Astrocyte (in vitro differentiated cells and primary cell): ENCODE results near the gene PDLIM7. TPM values are rescaled to one million over a fixed set of nuclear protein-coding genes. Genes with fewer than 3 reads are reported as not detected.
A peak's percentile ranks its signal among the peaks of the same experiment; 100 is the strongest.

Experiments used
- DNase-seq: peaks from one replicate; pipeline ENCODE4 v3.0.0-alpha.2; 2010; ENCODE audit warnings: low read depth
- FAIRE-seq: peaks from 2 replicates; lab custom pipeline; 2011; peaks lifted over from hg19 to GRCh38; lab: Jason Lieb, UNC
- H2AFZ ChIP-seq: 2 replicates; pipeline ENCODE4 v1.6.0; 2012; ENCODE audit warnings: low read depth, low read length, inconsistent platforms
- H3K27ac ChIP-seq: 2 replicates; pipeline ENCODE4 v1.5.1; 2011; ENCODE audit warnings: low read depth, low read length, inconsistent platforms
- H3K27me3 ChIP-seq: 2 replicates; pipeline ENCODE4 v1.6.0; 2011; ENCODE audit warnings: low read length, inconsistent platforms; ENCODE audit not compliant: insufficient read depth
- H3K36me3 ChIP-seq: 2 replicates; pipeline ENCODE4 v1.5.1; 2011; ENCODE audit warnings: low read length, inconsistent platforms; ENCODE audit not compliant: insufficient read depth
- H3K4me1 ChIP-seq: 2 replicates; pipeline ENCODE4 v1.5.1; 2011; ENCODE audit warnings: low read length, inconsistent platforms; ENCODE audit not compliant: insufficient read depth
- H3K4me2 ChIP-seq: 2 replicates; pipeline ENCODE4 v1.6.0; 2012; ENCODE audit warnings: low read length, inconsistent platforms
- H3K4me3 ChIP-seq: 2 replicates; pipeline ENCODE4 v1.5.1; 2011; ENCODE audit warnings: low read depth, mild to moderate bottlenecking, low read length, inconsistent platforms; ENCODE audit not compliant: insufficient read depth
- H3K79me2 ChIP-seq: 2 replicates; pipeline ENCODE4 v1.6.0; 2012; ENCODE audit warnings: mild to moderate bottlenecking, low read length, inconsistent platforms; ENCODE audit not compliant: insufficient read depth
- H3K9ac ChIP-seq: 2 replicates; pipeline ENCODE4 v1.6.0; 2012; ENCODE audit warnings: mild to moderate bottlenecking, low read length, inconsistent platforms
- H3K9me3 ChIP-seq: 2 replicates; pipeline ENCODE4 v1.5.1; 2012; ENCODE audit warnings: low read depth, mild to moderate bottlenecking, low read length, inconsistent platforms; ENCODE audit not compliant: insufficient read depth
- H4K20me1 ChIP-seq: 2 replicates; pipeline ENCODE4 v1.6.0; 2012; ENCODE audit warnings: low read length, inconsistent platforms; ENCODE audit not compliant: insufficient read depth
- H3K27ac Mint-ChIP-seq: one replicate; pipeline ENCODE4 v1.8.0; 2021; ENCODE audit warnings: mild to moderate bottlenecking, mixed read lengths; ENCODE audit not compliant: unreplicated experiment
- H3K27me3 Mint-ChIP-seq: one replicate; pipeline ENCODE4 v1.8.0; 2021; ENCODE audit warnings: low read depth, mixed read lengths; ENCODE audit not compliant: unreplicated experiment
- H3K36me3 Mint-ChIP-seq: one replicate; pipeline ENCODE4 v1.8.0; 2021; ENCODE audit warnings: low read depth, mixed read lengths; ENCODE audit not compliant: unreplicated experiment
- H3K4me1 Mint-ChIP-seq: one replicate; pipeline ENCODE4 v1.8.0; 2021; ENCODE audit warnings: low read depth, mixed read lengths; ENCODE audit not compliant: unreplicated experiment
- H3K4me3 Mint-ChIP-seq: one replicate; pipeline ENCODE4 v1.8.0; 2021; ENCODE audit warnings: mild to moderate bottlenecking, moderate library complexity, mixed read lengths; ENCODE audit not compliant: unreplicated experiment
- H3K9me3 Mint-ChIP-seq: one replicate; pipeline ENCODE4 v1.8.0; 2021; ENCODE audit warnings: mild to moderate bottlenecking, mixed read lengths; ENCODE audit not compliant: unreplicated experiment
- CTCF ChIP-seq: IDR thresholded peaks from 2 replicates; pipeline ENCODE4 v1.5.1; 2011; ENCODE audit warnings: low read depth, mild to moderate bottlenecking, inconsistent platforms, low read length, moderate library complexity; ENCODE audit not compliant: insufficient read depth
- EZH2 ChIP-seq: IDR thresholded peaks from 2 replicates; pipeline ENCODE4 v1.6.1; 2012; ENCODE audit warnings: mild to moderate bottlenecking, low read length, inconsistent platforms; ENCODE audit not compliant: insufficient read depth
- total RNA-seq: library from RNA; stranded (reverse); gene quantifications from 2 replicates; pipeline ENCODE4 v1.2.1, GENCODE V29; 2021

The PDLIM7 gene
- total RNA-seq, 1 donor from 2014 or later: 590 TPM

DNA sequence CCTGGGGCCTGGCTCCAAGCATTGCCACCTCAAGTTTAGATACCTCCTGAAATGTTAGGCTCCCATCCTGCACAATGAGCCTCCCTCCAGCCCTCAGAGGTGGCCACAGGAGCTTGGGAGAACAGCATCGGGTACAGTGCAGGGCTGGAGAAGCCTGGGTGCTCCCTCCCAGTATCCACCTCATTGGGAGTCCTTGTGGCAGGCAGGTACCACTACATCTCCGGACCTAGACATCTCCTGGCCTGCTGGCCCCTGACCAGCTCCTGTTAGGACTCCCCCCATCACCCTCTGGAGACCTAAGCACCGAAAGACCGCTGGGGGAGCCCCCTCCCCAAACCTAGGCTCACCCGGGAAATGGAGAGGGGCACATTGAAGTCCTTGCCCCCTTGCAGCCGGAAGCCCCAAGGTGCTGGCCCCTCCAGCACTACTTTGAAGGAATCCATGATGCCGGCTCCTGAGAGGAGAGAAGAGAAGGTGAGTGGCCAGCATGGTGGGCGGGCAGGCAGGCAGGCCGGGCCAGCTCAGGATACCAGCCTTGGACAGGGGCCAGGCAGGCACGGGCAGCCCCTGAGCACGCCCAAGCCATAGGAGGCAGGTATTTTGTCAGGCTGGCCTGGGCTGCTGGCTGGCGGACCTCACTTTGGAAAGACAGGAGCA lies 1.2 kb downstream of the PDLIM7 start:
- peaks cover 43% of the 10 kb centered on the region for H3K4me1 Mint-ChIP-seq
- FAIRE-seq: no peak
- peaks cover 68% of the 10 kb centered on the region for H3K4me1 ChIP-seq

GRCh38 chr5:177495243-177496060 lies 2.0 kb downstream of the PDLIM7 start:
- H3K36me3 ChIP-seq: peaks cover 19% of the 10 kb centered on the region
- no peak overlapping the region for H2AFZ ChIP-seq
- H4K20me1 ChIP-seq: peaks cover 42% of the 10 kb centered on the region
- peak overlapping the region; percentile 88 for H3K4me3 Mint-ChIP-seq
- H3K4me3 ChIP-seq: peak overlapping the region; percentile 82
- no peaks in the 10 kb centered on the region for H3K27me3 ChIP-seq
- H3K79me2 ChIP-seq: peaks cover 67% of the 10 kb centered on the region
- peak; percentile 86 for DNase-seq
- peak overlapping the region; percentile 94 for H3K27ac ChIP-seq
- no peaks in the 10 kb centered on the region for H3K27me3 Mint-ChIP-seq
- TF ChIP-seq EZH2 (no peak), CTCF (no peak)
- no peaks in the 10 kb centered on the region for H3K9me3 Mint-ChIP-seq
- H3K4me1 ChIP-seq: peaks cover 70% of the 10 kb centered on the region
- no peaks in the 10 kb centered on the region for H3K9me3 ChIP-seq
- peak overlapping the region; percentile 96 for H3K4me2 ChIP-seq
- H3K4me1 Mint-ChIP-seq: peaks cover 41% of the 10 kb centered on the region
- peaks cover 4% of the 10 kb centered on the region for H3K36me3 Mint-ChIP-seq
- peak overlapping the region; percentile 89 for H3K9ac ChIP-seq
- peak; percentile 39 for FAIRE-seq
- peak overlapping the region; percentile 92 for H3K27ac Mint-ChIP-seq

More for the DNA sequence above, 1.2 kb downstream of the PDLIM7 start:
- Mint-ChIP-seq H3K4me3 (peak overlapping the region; percentile 88), H3K36me3 (peaks cover 4% of the 10 kb centered on the region), H3K27me3 (no peaks in the 10 kb centered on the region), H3K27ac (peak overlapping the region; percentile 92), H3K9me3 (no peaks in the 10 kb centered on the region)
- TF ChIP-seq CTCF (peak; percentile 29), EZH2 (no peak)
- Histone ChIP-seq H3K9ac (peak overlapping the region; percentile 89), H3K27me3 (no peaks in the 10 kb centered on the region), H4K20me1 (peaks cover 35% of the 10 kb centered on the region), H3K9me3 (no peaks in the 10 kb centered on the region), H3K27ac (peak overlapping the region; percentile 94), H3K36me3 (peaks cover 19% of the 10 kb centered on the region), H2AFZ (no peak overlapping the region), H3K4me3 (peak overlapping the region; percentile 82), H3K79me2 (peaks cover 60% of the 10 kb centered on the region), H3K4me2 (peak overlapping the region; percentile 96)
- peak; percentile 60 for DNase-seq
